ENCODE measurements around the gene TPCN2.

GRCh38 chr11:69178819-69179482, 130.2 kb downstream of the TPCN2 start:
- no peak for TF ChIP-seq GATA2 (IDR thresholded peaks at IDR 0.05; ENCODE audit: low read depth, low read length)
- TF ChIP-seq GATA3 (IDR thresholded peaks at IDR 0.05; ENCODE audit: low read depth, low read length) = no peak

Measured in SH-SY5Y (cell line).